Effector memory CD4-positive, alpha-beta T cell (primary cell): ENCODE results near the gene ARHGAP26.
"Not testable (repeated sequence)": the region's sequence is repeated elsewhere in the genome, so short reads cannot be mapped to it uniquely, and the experiment has no call there.

Experiments used
- DNase-seq, 3 donors: peaks; one replicate each; pipeline ENCODE4 v3.0.0-alpha.2; 2020
- H3K27ac ChIP-seq: 2 replicates; pipeline ENCODE4 v1.7.0; 2013; ENCODE audit warnings: mild to moderate bottlenecking, low read length, moderate library complexity; ENCODE audit not compliant: insufficient read depth, poor library complexity, severe bottlenecking
- H3K27me3 ChIP-seq: replicated peaks from 2 replicates; pipeline ENCODE4 v1.7.0; 2013; ENCODE audit warnings: mild to moderate bottlenecking, low read length; ENCODE audit not compliant: insufficient read depth, control insufficient read depth, poor library complexity, severe bottlenecking
- H3K36me3 ChIP-seq: 2 replicates; pipeline ENCODE4 v1.7.0; 2013; ENCODE audit warnings: mild to moderate bottlenecking, low read length, moderate library complexity; ENCODE audit not compliant: control insufficient read depth, insufficient read depth
- H3K4me1 ChIP-seq: 2 replicates; pipeline ENCODE4 v1.7.0; 2013; ENCODE audit warnings: low read length, mild to moderate bottlenecking; ENCODE audit not compliant: control insufficient read depth, insufficient read depth, poor library complexity, severe bottlenecking
- H3K4me3 ChIP-seq: 2 replicates; pipeline ENCODE4 v1.7.0; 2013; ENCODE audit warnings: low read length, low read depth, mild to moderate bottlenecking; ENCODE audit not compliant: insufficient read depth, poor library complexity, severe bottlenecking
- H3K9me3 ChIP-seq: 2 replicates; pipeline ENCODE4 v1.7.0; 2013; ENCODE audit warnings: mild to moderate bottlenecking, low read length, moderate library complexity; ENCODE audit not compliant: control insufficient read depth

Gene ARHGAP26

DNA sequence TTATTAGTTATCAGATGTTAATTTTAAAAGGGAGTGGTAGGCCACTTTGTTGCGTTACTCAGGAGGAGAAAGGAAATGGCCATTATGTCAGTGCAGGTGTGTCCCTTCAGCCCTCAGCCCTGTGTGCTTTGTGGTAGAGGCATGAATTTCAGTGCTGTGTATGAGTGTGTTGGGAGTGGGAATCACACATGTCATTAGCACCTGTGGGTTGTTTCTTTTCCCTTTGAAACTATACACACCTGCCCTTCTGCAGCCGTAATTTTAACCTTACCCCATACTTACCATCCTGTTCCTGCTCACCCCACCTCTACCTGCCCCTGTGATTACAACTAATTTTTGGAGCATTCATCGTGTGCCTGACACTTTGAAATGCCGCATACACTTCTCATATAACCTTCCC lies 156.4 kb downstream of the ARHGAP26 start:
- H3K9me3 ChIP-seq = no peaks in the 10 kb centered on the region
- no peaks in the 10 kb centered on the region for H3K4me1 ChIP-seq
- DNase-seq = no peak
- no peak overlapping the region for H3K4me3 ChIP-seq
- no peak overlapping the region for H3K27ac ChIP-seq
- H3K36me3 ChIP-seq = no peaks in the 10 kb centered on the region
- H3K27me3 ChIP-seq = no peaks in the 10 kb centered on the region

DNA sequence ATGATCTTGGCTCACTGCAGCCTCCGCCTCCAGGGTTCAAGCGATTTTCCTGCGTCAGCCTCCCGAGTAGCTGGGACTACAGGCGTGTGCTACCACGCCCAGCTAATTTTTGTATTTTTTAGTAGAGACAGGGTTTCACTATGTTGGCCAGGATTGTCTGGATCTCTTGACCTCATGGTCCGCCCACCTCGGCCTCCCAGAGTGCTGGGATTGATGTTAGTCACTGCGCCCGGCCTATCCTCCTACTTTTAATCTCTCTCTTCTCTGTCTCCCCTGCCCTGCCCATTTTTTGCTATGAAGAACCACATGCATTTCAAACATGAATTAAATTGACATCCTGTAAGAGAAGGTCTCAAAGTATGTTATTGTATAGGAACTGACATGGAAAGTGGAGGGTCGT lies 158.8 kb downstream of the ARHGAP26 start:
- H3K9me3 ChIP-seq, H3K27ac ChIP-seq: not testable (repeated sequence)

DNA sequence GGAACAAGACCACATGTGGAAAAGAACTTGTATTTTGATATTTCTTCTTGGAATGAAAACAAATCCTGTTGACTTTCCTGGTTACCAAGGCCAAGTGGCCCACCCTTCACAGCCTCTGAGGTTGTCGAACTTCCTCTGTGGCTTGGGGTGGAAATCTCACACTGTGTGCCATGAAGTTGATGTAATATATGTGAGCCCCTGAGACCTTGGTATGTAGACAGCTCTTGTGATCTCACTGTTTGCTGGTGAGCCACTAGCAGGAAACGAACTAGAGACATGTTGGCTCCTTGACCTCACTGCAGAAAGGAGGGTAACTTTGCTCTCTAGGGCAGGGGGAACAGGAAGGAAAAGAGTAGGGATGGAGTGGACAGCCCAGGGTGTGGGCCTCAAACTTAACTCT lies 159.4 kb downstream of the ARHGAP26 start:
- no peaks in the 10 kb centered on the region for H3K36me3 ChIP-seq
- H3K9me3 ChIP-seq = no peaks in the 10 kb centered on the region
- H3K27me3 ChIP-seq = no peaks in the 10 kb centered on the region
- H3K4me3 ChIP-seq = no peak overlapping the region
- DNase-seq = no peak
- no peaks in the 10 kb centered on the region for H3K4me1 ChIP-seq
- no peak overlapping the region for H3K27ac ChIP-seq

More for the DNA sequence above, 158.8 kb downstream of the ARHGAP26 start:
- H3K4me3 ChIP-seq, H3K4me1 ChIP-seq, DNase-seq, H3K27me3 ChIP-seq, H3K36me3 ChIP-seq: not testable (repeated sequence)

DNA sequence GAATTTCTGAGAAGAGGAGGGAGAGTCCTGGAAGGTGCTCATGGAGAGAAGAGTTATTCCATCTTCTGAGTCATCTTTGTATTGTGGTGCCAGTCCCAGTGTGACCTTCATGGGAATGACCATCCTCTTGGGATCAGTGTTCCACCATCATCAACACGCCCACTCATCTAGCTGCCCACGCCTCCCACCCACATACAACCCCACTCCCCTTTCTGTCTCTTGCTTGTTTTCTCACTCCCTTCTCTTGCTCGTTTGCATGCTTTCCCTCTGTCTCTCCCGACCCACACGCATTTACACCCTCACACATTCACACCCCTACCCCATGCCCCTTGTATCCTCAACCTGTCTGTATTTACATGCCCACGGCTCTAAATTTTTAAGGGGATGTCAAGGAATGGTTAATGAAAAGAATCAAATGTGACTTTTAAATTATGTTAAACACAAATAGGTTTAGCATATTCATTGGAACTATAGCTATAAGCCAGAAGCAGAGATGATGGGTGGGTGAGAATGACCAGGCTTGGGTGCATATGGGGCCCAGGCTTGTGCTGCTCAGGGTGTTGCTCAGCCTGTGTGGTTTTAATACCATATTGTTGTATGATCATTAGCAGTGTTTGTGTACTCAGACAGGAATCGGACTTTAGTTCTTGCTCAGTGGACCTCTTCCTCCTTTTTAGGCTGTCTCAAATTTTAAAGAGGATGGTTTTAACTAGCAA lies 160.4 kb downstream of the ARHGAP26 start:
- H3K9me3 ChIP-seq = no peaks in the 10 kb centered on the region
- no peak overlapping the region for H3K4me3 ChIP-seq
- no peaks in the 10 kb centered on the region for H3K36me3 ChIP-seq
- DNase-seq = no peak
- H3K4me1 ChIP-seq = no peaks in the 10 kb centered on the region
- H3K27ac ChIP-seq = no peak overlapping the region
- H3K27me3 ChIP-seq = no peaks in the 10 kb centered on the region

DNA sequence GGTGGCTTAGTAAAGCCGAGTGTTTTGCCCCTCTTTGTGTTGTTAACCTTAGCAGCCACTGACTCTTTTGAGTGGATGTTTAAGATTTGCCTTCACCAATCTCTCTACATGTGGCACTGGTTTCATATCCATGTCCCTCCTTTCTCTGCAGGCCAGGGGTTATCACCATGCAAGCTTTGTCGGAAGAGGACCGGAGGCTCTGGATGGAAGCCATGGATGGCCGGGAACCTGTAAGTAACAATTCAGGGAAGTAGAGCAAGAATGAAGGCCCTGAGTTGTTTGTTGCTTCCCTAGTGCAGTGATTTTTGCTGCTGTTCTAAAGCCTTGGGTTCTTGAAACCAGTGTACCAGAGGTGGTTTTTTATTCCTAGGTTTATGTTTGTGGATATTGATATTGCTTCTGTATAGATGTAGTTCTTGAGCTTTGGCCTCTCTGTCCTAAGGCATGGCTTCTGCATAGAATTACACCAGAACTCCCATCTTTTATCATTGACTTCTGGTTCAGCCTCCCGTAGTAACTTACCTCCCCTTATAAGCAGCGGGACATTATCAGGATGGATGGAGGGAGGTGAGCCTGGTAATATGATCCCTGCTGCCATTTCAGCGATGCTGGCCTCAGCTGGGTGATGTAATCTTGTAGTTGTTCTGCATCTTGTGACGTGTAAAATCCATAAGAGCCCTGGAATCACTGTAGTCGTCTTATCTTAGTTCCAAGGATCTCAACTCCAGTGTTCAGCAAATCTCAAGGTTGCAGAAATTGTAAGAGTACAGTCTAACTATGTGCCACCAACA lies 161.9 kb downstream of the ARHGAP26 start:
- H3K27me3 ChIP-seq = no peaks in the 10 kb centered on the region
- DNase-seq = no peak
- H3K4me1 ChIP-seq = no peaks in the 10 kb centered on the region
- H3K4me3 ChIP-seq = no peak overlapping the region
- H3K9me3 ChIP-seq = no peaks in the 10 kb centered on the region
- no peak overlapping the region for H3K27ac ChIP-seq
- no peaks in the 10 kb centered on the region for H3K36me3 ChIP-seq

DNA sequence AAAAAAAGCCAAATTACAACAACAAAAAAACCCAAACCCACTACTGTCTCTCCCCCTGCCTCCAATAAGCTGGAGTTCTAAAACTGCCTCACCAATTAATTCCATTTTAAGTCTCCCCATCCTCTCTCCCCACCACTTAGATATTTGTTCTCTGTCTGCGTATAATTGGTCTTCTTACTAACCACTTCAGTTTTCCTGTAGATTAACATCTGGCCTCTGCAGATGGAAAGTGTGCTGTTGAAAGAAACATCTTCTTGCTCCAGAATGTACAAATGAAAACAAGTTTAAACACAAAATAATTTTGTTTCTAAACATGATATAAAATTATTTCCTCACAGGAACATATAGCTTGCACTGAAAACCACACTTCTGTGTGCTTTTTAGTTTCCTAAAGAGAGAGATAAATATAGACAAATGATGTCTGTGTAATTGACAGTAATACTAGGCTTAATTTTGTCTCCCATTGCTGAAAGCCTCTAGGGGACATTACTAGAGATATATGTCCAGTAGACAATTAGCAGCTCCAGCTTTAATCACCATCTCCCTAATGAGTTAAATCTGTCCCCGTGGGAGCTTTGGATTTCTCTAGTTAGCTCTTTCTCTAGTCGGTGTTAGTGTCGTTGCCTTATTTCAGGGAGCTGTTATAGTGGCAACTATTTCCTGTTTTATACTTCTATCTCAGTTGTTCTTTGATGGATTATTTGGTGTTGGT lies 164.0 kb downstream of the ARHGAP26 start:
- no peak for DNase-seq
- no peaks in the 10 kb centered on the region for H3K4me1 ChIP-seq
- H3K9me3 ChIP-seq = no peaks in the 10 kb centered on the region
- H3K27me3 ChIP-seq = no peaks in the 10 kb centered on the region
- no peaks in the 10 kb centered on the region for H3K36me3 ChIP-seq
- H3K27ac ChIP-seq = no peak overlapping the region
- no peak overlapping the region for H3K4me3 ChIP-seq

DNA sequence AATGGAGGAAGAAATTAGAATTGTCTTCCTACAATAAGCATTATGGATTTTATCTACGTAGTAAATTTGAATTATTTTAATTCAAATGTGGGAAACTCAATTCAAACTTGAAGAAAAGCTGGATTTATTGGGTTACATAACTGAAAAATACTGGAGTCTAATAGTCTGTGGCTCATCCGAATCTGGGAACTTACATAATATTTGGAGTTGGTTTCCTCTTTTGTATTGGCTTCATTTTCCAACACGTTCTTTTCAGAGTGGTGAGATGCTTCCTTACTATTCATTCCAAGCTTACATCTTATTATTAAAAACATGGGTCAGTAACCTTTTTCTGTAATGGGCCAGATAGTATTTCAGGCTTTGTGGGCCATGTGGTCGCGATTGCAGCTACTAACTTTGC lies 164.8 kb downstream of the ARHGAP26 start:
- no peak for DNase-seq
- Histone ChIP-seq H3K27ac (no peak overlapping the region), H3K4me1 (no peaks in the 10 kb centered on the region), H3K36me3 (no peaks in the 10 kb centered on the region), H3K9me3 (no peaks in the 10 kb centered on the region), H3K4me3 (no peak overlapping the region), H3K27me3 (no peaks in the 10 kb centered on the region)

DNA sequence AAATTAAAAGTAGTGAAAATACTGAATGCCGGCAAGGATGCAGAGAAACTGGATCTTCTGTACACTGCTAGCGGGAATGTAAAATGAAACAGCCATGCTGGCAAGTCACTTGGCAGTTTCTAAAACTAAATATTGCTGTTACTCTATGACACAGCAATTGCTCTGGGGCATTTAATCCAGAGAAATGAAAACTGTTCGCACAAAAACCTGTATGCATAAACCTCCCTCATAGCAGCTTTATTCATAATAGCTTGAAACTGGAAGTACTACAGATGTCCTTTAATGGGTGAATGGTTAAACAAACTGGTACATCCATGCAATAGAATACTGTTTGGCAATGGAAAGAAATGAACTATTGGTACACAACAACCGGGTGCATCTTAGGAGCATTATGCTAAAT lies 167.2 kb downstream of the ARHGAP26 start:
- no peak for DNase-seq
- H3K27me3 ChIP-seq = no peaks in the 10 kb centered on the region
- H3K4me1 ChIP-seq = no peaks in the 10 kb centered on the region
- H3K4me3 ChIP-seq = no peak overlapping the region
- no peak overlapping the region for H3K27ac ChIP-seq
- H3K36me3 ChIP-seq = no peaks in the 10 kb centered on the region
- H3K9me3 ChIP-seq = no peaks in the 10 kb centered on the region

DNA sequence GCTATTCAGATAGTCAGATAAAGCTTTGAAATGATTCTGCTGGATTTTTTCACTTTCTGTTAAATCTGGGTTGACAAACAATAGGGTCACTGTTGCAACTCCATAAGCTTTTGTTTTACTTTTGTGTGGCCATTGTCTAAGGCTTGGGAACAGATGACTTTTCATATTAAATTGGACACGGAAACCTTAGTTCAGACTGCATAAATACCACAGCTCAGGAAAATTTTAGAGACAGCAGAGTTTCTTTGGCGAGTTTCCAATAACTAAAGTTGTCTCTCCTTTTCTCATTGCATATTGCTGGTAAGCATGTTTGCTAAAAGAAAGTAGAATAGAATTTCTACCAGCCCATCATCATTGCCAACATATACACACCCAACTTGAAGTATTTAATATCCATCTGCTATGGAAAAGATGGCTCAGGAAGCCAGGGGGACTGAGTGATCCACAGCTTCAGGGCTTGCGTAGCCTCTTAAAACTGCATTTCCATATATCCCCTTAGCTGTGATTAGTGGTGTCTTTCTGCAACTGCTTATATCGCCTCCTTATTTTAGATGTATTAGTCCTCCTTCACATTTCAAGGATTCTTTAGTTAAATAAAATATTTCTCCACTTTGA lies 168.2 kb downstream of the ARHGAP26 start:
- Histone ChIP-seq H3K4me3 (no peak overlapping the region), H3K36me3 (no peaks in the 10 kb centered on the region), H3K4me1 (no peaks in the 10 kb centered on the region), H3K27ac (no peak overlapping the region), H3K9me3 (no peaks in the 10 kb centered on the region), H3K27me3 (no peaks in the 10 kb centered on the region)
- no peak for DNase-seq
